Measurements from ENCODE around the gene HHAT.

Gene HHAT

GRCh38 chr1:210445485-210445884 lies 116.8 kb downstream of the HHAT start:
- ATAC-seq (ENCODE audit: insufficient read depth, low read depth): no peak
- no peak overlapping the region for H2AFZ ChIP-seq (ENCODE audit: low read depth, low read length)
- DNase-seq: no peak
- H3K9me3 ChIP-seq (ENCODE audit: insufficient read depth, low read length, severe bottlenecking): no peaks in the 10 kb centered on the region
- no peak overlapping the region for H3K4me3 ChIP-seq (ENCODE audit: low read depth in 1 of 2, low read length in 2 of 2)
- H3K27me3 ChIP-seq (ENCODE audit: insufficient read depth, low read length, poor library complexity): no peaks in the 10 kb centered on the region
- H3K9ac ChIP-seq (ENCODE audit: low read depth, low read length): no peak overlapping the region
- H3K27ac ChIP-seq (ENCODE audit: low read length): peak overlapping the region; percentile 70; the same call in 1 of the 2 replicates
- no peaks in the 10 kb centered on the region for H3K79me2 ChIP-seq (ENCODE audit: insufficient read depth, low read length)
- H3K36me3 ChIP-seq (ENCODE audit: insufficient read depth, low read length): no peaks in the 10 kb centered on the region
- no peak overlapping the region for H3K4me2 ChIP-seq (ENCODE audit: insufficient read depth, low read length)
- H4K20me1 ChIP-seq (ENCODE audit: insufficient read depth, low read length): no peaks in the 10 kb centered on the region
- no peak for TF ChIP-seq EZH2 (IDR thresholded peaks at IDR 0.05; ENCODE audit: borderline replicate concordance, low read depth, low read length, severe bottlenecking)
- TF ChIP-seq CTCF (IDR thresholded peaks at IDR 0.05; ENCODE audit: borderline replicate concordance, extremely low read depth, low read length, poor library complexity, severe bottlenecking): no peak
- peaks cover 23% of the 10 kb centered on the region for H3K4me1 ChIP-seq (ENCODE audit: insufficient read depth, low read length)

GRCh38 chr1:210445931-210446330 lies 117.2 kb downstream of the HHAT start:
- DNase-seq (no peak), ATAC-seq (ENCODE audit: insufficient read depth, low read depth) (no peak)
- Histone ChIP-seq H4K20me1 (ENCODE audit: insufficient read depth, low read length) (no peaks in the 10 kb centered on the region), H3K4me1 (ENCODE audit: insufficient read depth, low read length) (peaks cover 23% of the 10 kb centered on the region), H3K27me3 (ENCODE audit: insufficient read depth, low read length, poor library complexity) (no peaks in the 10 kb centered on the region), H3K9ac (ENCODE audit: low read depth, low read length) (peak overlapping the region; percentile 2; the same call in 1 of the 2 replicates), H3K79me2 (ENCODE audit: insufficient read depth, low read length) (no peaks in the 10 kb centered on the region), H3K27ac (ENCODE audit: low read length) (peak overlapping the region; percentile 70), H2AFZ (ENCODE audit: low read depth, low read length) (peak overlapping the region; percentile 40; the same call in 1 of the 2 replicates), H3K9me3 (ENCODE audit: insufficient read depth, low read length, severe bottlenecking) (no peaks in the 10 kb centered on the region), H3K4me3 (ENCODE audit: low read depth in 1 of 2, low read length in 2 of 2) (no peak overlapping the region), H3K4me2 (ENCODE audit: insufficient read depth, low read length) (peak overlapping the region; percentile 47; the same call in 1 of the 2 replicates), H3K36me3 (ENCODE audit: insufficient read depth, low read length) (no peaks in the 10 kb centered on the region)
- TF ChIP-seq EZH2 (IDR thresholded peaks at IDR 0.05; ENCODE audit: borderline replicate concordance, low read depth, low read length, severe bottlenecking) (no peak), CTCF (IDR thresholded peaks at IDR 0.05; ENCODE audit: borderline replicate concordance, extremely low read depth, low read length, poor library complexity, severe bottlenecking) (no peak)

GRCh38 chr1:210446479-210446878 lies 117.8 kb downstream of the HHAT start:
- H3K27ac ChIP-seq (ENCODE audit: low read length): peak overlapping the region; percentile 70
- ATAC-seq (ENCODE audit: insufficient read depth, low read depth) (peak; percentile 100), DNase-seq (peak; percentile 89)

More at GRCh38 chr1:210446479-210446878, 117.8 kb downstream of the HHAT start:
- H3K4me1 ChIP-seq (ENCODE audit: insufficient read depth, low read length): peaks cover 23% of the 10 kb centered on the region
- no peak overlapping the region for H3K4me3 ChIP-seq (ENCODE audit: low read depth in 1 of 2, low read length in 2 of 2)
- TF ChIP-seq CTCF (IDR thresholded peaks at IDR 0.05; ENCODE audit: borderline replicate concordance, extremely low read depth, low read length, poor library complexity, severe bottlenecking) (no peak), EZH2 (IDR thresholded peaks at IDR 0.05; ENCODE audit: borderline replicate concordance, low read depth, low read length, severe bottlenecking) (no peak)
- H2AFZ ChIP-seq (ENCODE audit: low read depth, low read length): peak overlapping the region; percentile 46
- peak overlapping the region; percentile 47 for H3K4me2 ChIP-seq (ENCODE audit: insufficient read depth, low read length)
- H3K27me3 ChIP-seq (ENCODE audit: insufficient read depth, low read length, poor library complexity): no peaks in the 10 kb centered on the region
- 0 out of 2 replicates have a peak overlapping the region, but pooled peaks have one; percentile 2 for H3K9ac ChIP-seq (ENCODE audit: low read depth, low read length)
- H3K36me3 ChIP-seq (ENCODE audit: insufficient read depth, low read length): no peaks in the 10 kb centered on the region
- no peaks in the 10 kb centered on the region for H3K9me3 ChIP-seq (ENCODE audit: insufficient read depth, low read length, severe bottlenecking)
- no peaks in the 10 kb centered on the region for H4K20me1 ChIP-seq (ENCODE audit: insufficient read depth, low read length)
- no peaks in the 10 kb centered on the region for H3K79me2 ChIP-seq (ENCODE audit: insufficient read depth, low read length)
